ENCODE results near the gene RASSF1.

DNA sequence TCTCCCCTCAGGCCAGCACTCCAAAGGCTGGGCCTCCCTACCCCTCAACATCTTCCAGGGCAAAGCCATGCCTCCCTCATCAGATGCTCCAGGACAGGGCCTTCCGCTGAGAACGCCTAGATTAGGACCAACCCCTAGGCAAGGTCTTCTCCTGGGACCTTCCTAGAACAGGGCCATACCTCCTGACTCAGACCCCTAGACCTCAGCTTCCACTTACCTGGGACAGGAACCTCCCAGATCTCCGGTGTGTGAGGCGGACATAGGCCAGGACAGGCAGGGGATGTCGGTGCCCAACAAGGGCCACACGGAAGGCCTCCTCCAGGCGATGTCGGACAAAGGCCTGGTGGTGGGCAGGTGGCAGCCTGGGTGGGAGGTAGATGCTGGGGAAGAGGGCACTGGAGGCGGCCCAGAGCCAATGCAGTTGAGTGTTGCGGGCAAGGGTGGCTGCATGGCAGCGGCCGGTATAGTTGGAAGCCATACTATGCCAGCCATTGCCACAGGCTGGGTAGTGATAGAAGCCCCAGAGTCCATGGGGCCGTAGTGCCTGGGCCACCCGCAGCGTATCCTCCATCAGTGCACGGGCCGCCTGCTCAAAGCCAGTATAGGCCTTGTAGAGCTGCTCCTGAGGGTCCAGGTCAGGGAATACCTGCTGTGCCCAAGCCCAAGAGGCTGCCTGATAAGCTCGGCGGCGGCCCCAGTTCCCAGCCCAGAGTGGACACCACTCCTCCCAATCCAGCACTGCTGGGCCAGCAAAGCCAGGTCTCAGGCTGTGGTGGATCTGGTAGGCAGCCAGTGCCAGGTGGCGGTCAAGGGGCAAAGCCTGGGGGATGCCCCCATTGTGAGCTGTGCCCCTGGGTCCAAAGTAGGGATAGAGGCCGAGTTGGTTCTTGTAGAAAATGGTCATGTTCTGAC is 45.9 kb downstream of the RASSF1 start:
- TF ChIP-seq, protein P1, sequence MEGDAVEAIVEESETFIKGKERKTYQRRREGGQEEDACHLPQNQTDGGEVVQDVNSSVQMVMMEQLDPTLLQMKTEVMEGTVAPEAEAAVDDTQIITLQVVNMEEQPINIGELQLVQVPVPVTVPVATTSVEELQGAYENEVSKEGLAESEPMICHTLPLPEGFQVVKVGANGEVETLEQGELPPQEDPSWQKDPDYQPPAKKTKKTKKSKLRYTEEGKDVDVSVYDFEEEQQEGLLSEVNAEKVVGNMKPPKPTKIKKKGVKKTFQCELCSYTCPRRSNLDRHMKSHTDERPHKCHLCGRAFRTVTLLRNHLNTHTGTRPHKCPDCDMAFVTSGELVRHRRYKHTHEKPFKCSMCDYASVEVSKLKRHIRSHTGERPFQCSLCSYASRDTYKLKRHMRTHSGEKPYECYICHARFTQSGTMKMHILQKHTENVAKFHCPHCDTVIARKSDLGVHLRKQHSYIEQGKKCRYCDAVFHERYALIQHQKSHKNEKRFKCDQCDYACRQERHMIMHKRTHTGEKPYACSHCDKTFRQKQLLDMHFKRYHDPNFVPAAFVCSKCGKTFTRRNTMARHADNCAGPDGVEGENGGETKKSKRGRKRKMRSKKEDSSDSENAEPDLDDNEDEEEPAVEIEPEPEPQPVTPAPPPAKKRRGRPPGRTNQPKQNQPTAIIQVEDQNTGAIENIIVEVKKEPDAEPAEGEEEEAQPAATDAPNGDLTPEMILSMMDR (conservative IDR thresholded peaks at IDR 0.05), result no peak
- TF ChIP-seq EZH2 (IDR thresholded peaks at IDR 0.05; ENCODE audit: low read depth), result no peak

Measured in PC-9 (cell line).